ENCODE results near the gene EHBP1.

EHBP1 gene

GRCh38 chr2:62800618-62801017 is 95.1 kb downstream of the EHBP1 start:
- TF ChIP-seq TEAD4 (IDR thresholded peaks at IDR 0.05) (no peak), CEBPB (IDR thresholded peaks at IDR 0.05) (no peak), ZBTB7A (IDR thresholded peaks at IDR 0.05; ENCODE audit: low read depth) (no peak), CREB1 (IDR thresholded peaks at IDR 0.05; ENCODE audit: low read depth) (no peak), USF1 (IDR thresholded peaks at IDR 0.05) (no peak), EGR1 (IDR thresholded peaks at IDR 0.05) (no peak), NFIC (IDR thresholded peaks at IDR 0.05) (no peak), FOXM1 (IDR thresholded peaks at IDR 0.05; ENCODE audit: borderline replicate concordance, low read depth) (no peak), TCF12 (IDR thresholded peaks at IDR 0.05; ENCODE audit: low read depth) (no peak), TAF1 (IDR thresholded peaks at IDR 0.05; ENCODE audit: low read depth) (no peak), EP300 (IDR thresholded peaks at IDR 0.05; ENCODE audit: borderline replicate concordance) (no peak), RAD21 (IDR thresholded peaks at IDR 0.05; ENCODE audit: low read depth) (no peak), YY1 (IDR thresholded peaks at IDR 0.05; ENCODE audit: low read depth) (no peak)
- TF ChIP-seq, protein P1, sequence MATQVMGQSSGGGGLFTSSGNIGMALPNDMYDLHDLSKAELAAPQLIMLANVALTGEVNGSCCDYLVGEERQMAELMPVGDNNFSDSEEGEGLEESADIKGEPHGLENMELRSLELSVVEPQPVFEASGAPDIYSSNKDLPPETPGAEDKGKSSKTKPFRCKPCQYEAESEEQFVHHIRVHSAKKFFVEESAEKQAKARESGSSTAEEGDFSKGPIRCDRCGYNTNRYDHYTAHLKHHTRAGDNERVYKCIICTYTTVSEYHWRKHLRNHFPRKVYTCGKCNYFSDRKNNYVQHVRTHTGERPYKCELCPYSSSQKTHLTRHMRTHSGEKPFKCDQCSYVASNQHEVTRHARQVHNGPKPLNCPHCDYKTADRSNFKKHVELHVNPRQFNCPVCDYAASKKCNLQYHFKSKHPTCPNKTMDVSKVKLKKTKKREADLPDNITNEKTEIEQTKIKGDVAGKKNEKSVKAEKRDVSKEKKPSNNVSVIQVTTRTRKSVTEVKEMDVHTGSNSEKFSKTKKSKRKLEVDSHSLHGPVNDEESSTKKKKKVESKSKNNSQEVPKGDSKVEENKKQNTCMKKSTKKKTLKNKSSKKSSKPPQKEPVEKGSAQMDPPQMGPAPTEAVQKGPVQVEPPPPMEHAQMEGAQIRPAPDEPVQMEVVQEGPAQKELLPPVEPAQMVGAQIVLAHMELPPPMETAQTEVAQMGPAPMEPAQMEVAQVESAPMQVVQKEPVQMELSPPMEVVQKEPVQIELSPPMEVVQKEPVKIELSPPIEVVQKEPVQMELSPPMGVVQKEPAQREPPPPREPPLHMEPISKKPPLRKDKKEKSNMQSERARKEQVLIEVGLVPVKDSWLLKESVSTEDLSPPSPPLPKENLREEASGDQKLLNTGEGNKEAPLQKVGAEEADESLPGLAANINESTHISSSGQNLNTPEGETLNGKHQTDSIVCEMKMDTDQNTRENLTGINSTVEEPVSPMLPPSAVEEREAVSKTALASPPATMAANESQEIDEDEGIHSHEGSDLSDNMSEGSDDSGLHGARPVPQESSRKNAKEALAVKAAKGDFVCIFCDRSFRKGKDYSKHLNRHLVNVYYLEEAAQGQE (IDR thresholded peaks at IDR 0.05; ENCODE audit: low read depth), result no peak
- TF ChIP-seq, protein P2, sequence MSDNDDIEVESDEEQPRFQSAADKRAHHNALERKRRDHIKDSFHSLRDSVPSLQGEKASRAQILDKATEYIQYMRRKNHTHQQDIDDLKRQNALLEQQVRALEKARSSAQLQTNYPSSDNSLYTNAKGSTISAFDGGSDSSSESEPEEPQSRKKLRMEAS (IDR thresholded peaks at IDR 0.05), result no peak

GRCh38 chr2:62801110-62801509 is 95.6 kb downstream of the EHBP1 start:
- TF ChIP-seq, protein P1 (IDR thresholded peaks at IDR 0.05; ENCODE audit: low read depth), result no peak
- TF ChIP-seq YY1 (IDR thresholded peaks at IDR 0.05; ENCODE audit: low read depth), result no peak
- TF ChIP-seq TEAD4 (IDR thresholded peaks at IDR 0.05), result no peak
- no peak for TF ChIP-seq ZBTB7A (IDR thresholded peaks at IDR 0.05; ENCODE audit: low read depth)
- no peak for TF ChIP-seq CREB1 (IDR thresholded peaks at IDR 0.05; ENCODE audit: low read depth)
- TF ChIP-seq EGR1 (IDR thresholded peaks at IDR 0.05), result no peak
- TF ChIP-seq, protein P2 (IDR thresholded peaks at IDR 0.05), result no peak
- no peak for TF ChIP-seq CEBPB (IDR thresholded peaks at IDR 0.05)
- no peak for TF ChIP-seq TCF12 (IDR thresholded peaks at IDR 0.05; ENCODE audit: low read depth)
- TF ChIP-seq RAD21 (IDR thresholded peaks at IDR 0.05; ENCODE audit: low read depth), result no peak
- TF ChIP-seq FOXM1 (IDR thresholded peaks at IDR 0.05; ENCODE audit: borderline replicate concordance, low read depth), result no peak
- no peak for TF ChIP-seq TAF1 (IDR thresholded peaks at IDR 0.05; ENCODE audit: low read depth)
- TF ChIP-seq NFIC (IDR thresholded peaks at IDR 0.05), result no peak
- TF ChIP-seq USF1 (IDR thresholded peaks at IDR 0.05), result no peak
- no peak for TF ChIP-seq EP300 (IDR thresholded peaks at IDR 0.05; ENCODE audit: borderline replicate concordance)

- TF ChIP-seq EGR1 (IDR thresholded peaks at IDR 0.05) (no peak), TAF1 (IDR thresholded peaks at IDR 0.05; ENCODE audit: low read depth) (no peak), TEAD4 (IDR thresholded peaks at IDR 0.05) (no peak), CREB1 (IDR thresholded peaks at IDR 0.05; ENCODE audit: low read depth) (no peak), USF1 (IDR thresholded peaks at IDR 0.05) (no peak), RAD21 (IDR thresholded peaks at IDR 0.05; ENCODE audit: low read depth) (no peak), EP300 (IDR thresholded peaks at IDR 0.05; ENCODE audit: borderline replicate concordance) (no peak), ZBTB7A (IDR thresholded peaks at IDR 0.05; ENCODE audit: low read depth) (no peak), YY1 (IDR thresholded peaks at IDR 0.05; ENCODE audit: low read depth) (no peak)
- TF ChIP-seq, protein P2 (IDR thresholded peaks at IDR 0.05), result no peak
Measured at GRCh38 chr2:62801814-62802523, 96.5 kb downstream of the EHBP1 start.

DNA sequence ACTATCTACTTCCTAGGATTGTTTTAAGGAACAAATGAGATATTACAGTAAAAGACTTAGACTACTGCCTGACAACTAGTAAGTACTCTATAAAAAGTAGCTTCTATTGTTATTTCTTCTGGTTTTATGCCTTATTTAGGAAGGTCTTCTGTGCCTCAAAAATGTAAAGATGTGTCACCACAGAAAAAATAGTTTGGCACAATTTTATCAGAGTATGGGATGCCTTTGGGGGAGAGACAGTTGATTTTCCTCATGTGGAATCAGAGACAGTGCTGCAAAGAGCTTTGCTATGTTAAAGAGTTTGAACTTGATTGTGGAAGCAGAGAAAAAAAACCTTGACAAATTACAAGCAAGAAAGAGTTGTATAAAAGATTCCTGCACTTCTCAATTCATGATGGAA is 98.4 kb downstream of the EHBP1 start:
- TF ChIP-seq, protein P2 (IDR thresholded peaks at IDR 0.05), result no peak

- no peak for TF ChIP-seq USF1 (IDR thresholded peaks at IDR 0.05)
- TF ChIP-seq YY1 (IDR thresholded peaks at IDR 0.05; ENCODE audit: low read depth), result no peak
- no peak for TF ChIP-seq TEAD4 (IDR thresholded peaks at IDR 0.05)
- TF ChIP-seq, protein P1 (IDR thresholded peaks at IDR 0.05; ENCODE audit: low read depth), result no peak
- TF ChIP-seq RAD21 (IDR thresholded peaks at IDR 0.05; ENCODE audit: low read depth), result no peak
- no peak for TF ChIP-seq CEBPB (IDR thresholded peaks at IDR 0.05)
- TF ChIP-seq NFIC (IDR thresholded peaks at IDR 0.05), result no peak
- no peak for TF ChIP-seq EP300 (IDR thresholded peaks at IDR 0.05; ENCODE audit: borderline replicate concordance)
- TF ChIP-seq CREB1 (IDR thresholded peaks at IDR 0.05; ENCODE audit: low read depth), result no peak
- no peak for TF ChIP-seq ZBTB7A (IDR thresholded peaks at IDR 0.05; ENCODE audit: low read depth)
- no peak for TF ChIP-seq FOXM1 (IDR thresholded peaks at IDR 0.05; ENCODE audit: borderline replicate concordance, low read depth)
- TF ChIP-seq, protein P2 (IDR thresholded peaks at IDR 0.05), result no peak
- no peak for TF ChIP-seq TCF12 (IDR thresholded peaks at IDR 0.05; ENCODE audit: low read depth)
- no peak for TF ChIP-seq TAF1 (IDR thresholded peaks at IDR 0.05; ENCODE audit: low read depth)
Measured at GRCh38 chr2:62806231-62806630, 100.7 kb downstream of the EHBP1 start.
